ENCODE measurements around the gene PIK3R6. TPM values are rescaled to one million over a fixed set of nuclear protein-coding genes. Genes with fewer than 3 reads are reported as not detected.

Gene PIK3R6
- polyA plus RNA-seq, 1 of the 3 experiments (the other 2 are of a cell fraction) = 0.03 TPM

DNA sequence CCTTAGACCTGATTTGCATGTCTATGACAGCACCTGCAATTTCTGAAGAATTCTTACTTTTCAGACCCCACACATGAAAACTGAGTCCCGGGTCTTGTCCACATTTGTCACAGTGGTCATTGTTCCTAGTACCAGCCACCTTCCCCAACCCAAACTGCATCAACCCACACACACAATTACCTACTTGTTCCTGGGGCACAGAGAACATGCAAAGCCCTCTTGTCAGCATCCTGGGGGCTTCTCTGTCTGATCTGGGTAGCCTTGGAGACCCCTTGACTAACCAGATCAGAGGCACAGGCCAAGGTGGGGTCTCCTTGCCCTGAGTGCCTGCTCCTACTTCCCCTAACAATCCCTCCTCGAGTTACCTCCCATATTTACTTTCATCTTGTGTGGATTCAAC, 36.7 kb upstream of the PIK3R6 start:
- Histone ChIP-seq H3K9me2 (no peaks in the 10 kb centered on the region), H3K4me2 (no peak overlapping the region), H3K9ac (no peak overlapping the region), H3K27me3 (ENCODE audit: insufficient read depth) (peaks cover 66% of the 10 kb centered on the region; the same call in 1 of the 2 replicates), H3K4me1 (ENCODE audit: control insufficient read depth in 1 of 2, insufficient read depth in 2 of 2, low read depth in 1 of 2, low read length in 1 of 2) (no peaks in the 10 kb centered on the region), H3K79me2 (ENCODE audit: insufficient read depth) (no peaks in the 10 kb centered on the region), H3K27ac (ENCODE audit: low read depth in 2 of 2, low read length in 1 of 2) (no peak overlapping the region), H3K36me3 (replicated peaks in 1 of 2; ENCODE audit: control insufficient read depth in 1 of 2, insufficient read depth in 2 of 2, low read length in 1 of 2) (no peaks in the 10 kb centered on the region), H2AFZ (ENCODE audit: low read depth) (no peak overlapping the region), H3K9me3 (no peaks in the 10 kb centered on the region), H4K20me1 (ENCODE audit: insufficient read depth) (no peaks in the 10 kb centered on the region), H3K4me3 (ENCODE audit: low read depth in 2 of 2, low read length in 1 of 2) (no peak overlapping the region), H3F3A (replicated peaks; ENCODE audit: insufficient read depth) (no peaks in the 10 kb centered on the region)
- ChIA-PET POLR2A (no interaction called here), CTCF (interaction anchor here (2.3 kb wide), 1 partner anchor 9 kb away, joined by 12 read pairs; no protein-coding TSS in a partner anchor)
- no peak for DNase-seq
- TF ChIP-seq, protein P1, sequence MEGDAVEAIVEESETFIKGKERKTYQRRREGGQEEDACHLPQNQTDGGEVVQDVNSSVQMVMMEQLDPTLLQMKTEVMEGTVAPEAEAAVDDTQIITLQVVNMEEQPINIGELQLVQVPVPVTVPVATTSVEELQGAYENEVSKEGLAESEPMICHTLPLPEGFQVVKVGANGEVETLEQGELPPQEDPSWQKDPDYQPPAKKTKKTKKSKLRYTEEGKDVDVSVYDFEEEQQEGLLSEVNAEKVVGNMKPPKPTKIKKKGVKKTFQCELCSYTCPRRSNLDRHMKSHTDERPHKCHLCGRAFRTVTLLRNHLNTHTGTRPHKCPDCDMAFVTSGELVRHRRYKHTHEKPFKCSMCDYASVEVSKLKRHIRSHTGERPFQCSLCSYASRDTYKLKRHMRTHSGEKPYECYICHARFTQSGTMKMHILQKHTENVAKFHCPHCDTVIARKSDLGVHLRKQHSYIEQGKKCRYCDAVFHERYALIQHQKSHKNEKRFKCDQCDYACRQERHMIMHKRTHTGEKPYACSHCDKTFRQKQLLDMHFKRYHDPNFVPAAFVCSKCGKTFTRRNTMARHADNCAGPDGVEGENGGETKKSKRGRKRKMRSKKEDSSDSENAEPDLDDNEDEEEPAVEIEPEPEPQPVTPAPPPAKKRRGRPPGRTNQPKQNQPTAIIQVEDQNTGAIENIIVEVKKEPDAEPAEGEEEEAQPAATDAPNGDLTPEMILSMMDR (IDR thresholded peaks at IDR 0.05) = no peak
- TF ChIP-seq CHD2 (IDR thresholded peaks at IDR 0.05; ENCODE audit: low read length, partially characterized antibody) (no peak), TCF12 (IDR thresholded peaks at IDR 0.05) (no peak), MXI1 (IDR thresholded peaks at IDR 0.05; ENCODE audit: low read depth, low read length) (no peak), TAF1 (IDR thresholded peaks at IDR 0.05; ENCODE audit: borderline replicate concordance, low read depth, low read length) (no peak), FOSL2 (IDR thresholded peaks at IDR 0.05; ENCODE audit: borderline replicate concordance, low read depth) (no peak), RFX5 (IDR thresholded peaks at IDR 0.05; ENCODE audit: low read length) (no peak), RXRA (IDR thresholded peaks at IDR 0.05; ENCODE audit: borderline replicate concordance, low read depth) (no peak), IRF3 (IDR thresholded peaks at IDR 0.05; ENCODE audit: low read depth, low read length) (no peak), MEF2A (IDR thresholded peaks at IDR 0.05; ENCODE audit: borderline replicate concordance, low read depth) (no peak), YY1 (IDR thresholded peaks at IDR 0.05; ENCODE audit: low read depth) (no peak)
- TF ChIP-seq, protein P2, sequence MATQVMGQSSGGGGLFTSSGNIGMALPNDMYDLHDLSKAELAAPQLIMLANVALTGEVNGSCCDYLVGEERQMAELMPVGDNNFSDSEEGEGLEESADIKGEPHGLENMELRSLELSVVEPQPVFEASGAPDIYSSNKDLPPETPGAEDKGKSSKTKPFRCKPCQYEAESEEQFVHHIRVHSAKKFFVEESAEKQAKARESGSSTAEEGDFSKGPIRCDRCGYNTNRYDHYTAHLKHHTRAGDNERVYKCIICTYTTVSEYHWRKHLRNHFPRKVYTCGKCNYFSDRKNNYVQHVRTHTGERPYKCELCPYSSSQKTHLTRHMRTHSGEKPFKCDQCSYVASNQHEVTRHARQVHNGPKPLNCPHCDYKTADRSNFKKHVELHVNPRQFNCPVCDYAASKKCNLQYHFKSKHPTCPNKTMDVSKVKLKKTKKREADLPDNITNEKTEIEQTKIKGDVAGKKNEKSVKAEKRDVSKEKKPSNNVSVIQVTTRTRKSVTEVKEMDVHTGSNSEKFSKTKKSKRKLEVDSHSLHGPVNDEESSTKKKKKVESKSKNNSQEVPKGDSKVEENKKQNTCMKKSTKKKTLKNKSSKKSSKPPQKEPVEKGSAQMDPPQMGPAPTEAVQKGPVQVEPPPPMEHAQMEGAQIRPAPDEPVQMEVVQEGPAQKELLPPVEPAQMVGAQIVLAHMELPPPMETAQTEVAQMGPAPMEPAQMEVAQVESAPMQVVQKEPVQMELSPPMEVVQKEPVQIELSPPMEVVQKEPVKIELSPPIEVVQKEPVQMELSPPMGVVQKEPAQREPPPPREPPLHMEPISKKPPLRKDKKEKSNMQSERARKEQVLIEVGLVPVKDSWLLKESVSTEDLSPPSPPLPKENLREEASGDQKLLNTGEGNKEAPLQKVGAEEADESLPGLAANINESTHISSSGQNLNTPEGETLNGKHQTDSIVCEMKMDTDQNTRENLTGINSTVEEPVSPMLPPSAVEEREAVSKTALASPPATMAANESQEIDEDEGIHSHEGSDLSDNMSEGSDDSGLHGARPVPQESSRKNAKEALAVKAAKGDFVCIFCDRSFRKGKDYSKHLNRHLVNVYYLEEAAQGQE (IDR thresholded peaks at IDR 0.05; ENCODE audit: low read depth, low read length) = no peak
- TF ChIP-seq, protein P3, sequence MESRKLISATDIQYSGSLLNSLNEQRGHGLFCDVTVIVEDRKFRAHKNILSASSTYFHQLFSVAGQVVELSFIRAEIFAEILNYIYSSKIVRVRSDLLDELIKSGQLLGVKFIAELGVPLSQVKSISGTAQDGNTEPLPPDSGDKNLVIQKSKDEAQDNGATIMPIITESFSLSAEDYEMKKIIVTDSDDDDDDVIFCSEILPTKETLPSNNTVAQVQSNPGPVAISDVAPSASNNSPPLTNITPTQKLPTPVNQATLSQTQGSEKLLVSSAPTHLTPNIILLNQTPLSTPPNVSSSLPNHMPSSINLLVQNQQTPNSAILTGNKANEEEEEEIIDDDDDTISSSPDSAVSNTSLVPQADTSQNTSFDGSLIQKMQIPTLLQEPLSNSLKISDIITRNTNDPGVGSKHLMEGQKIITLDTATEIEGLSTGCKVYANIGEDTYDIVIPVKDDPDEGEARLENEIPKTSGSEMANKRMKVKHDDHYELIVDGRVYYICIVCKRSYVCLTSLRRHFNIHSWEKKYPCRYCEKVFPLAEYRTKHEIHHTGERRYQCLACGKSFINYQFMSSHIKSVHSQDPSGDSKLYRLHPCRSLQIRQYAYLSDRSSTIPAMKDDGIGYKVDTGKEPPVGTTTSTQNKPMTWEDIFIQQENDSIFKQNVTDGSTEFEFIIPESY (IDR thresholded peaks at IDR 0.05; ENCODE audit: borderline replicate concordance, low read depth) = no peak
- 0% methylated on average over 2 of the region's 2 CpGs for WGBS (ENCODE audit: low lambda C conversion rate)
